Measurements from ENCODE around the gene CSDE1.
A peak's percentile ranks its signal among the peaks of the same experiment; 100 is the strongest.

CSDE1 gene

GRCh38 chr1:114718661-114719423 is 38.9 kb downstream of the CSDE1 start:
- Histone ChIP-seq H3K4me1 (no peaks in the 10 kb centered on the region), H3K4me3 (ENCODE audit: low read depth, low read length) (no peak overlapping the region), H3K4me2 (ENCODE audit: low read length) (no peak overlapping the region), H3K9me3 (ENCODE audit: control insufficient read depth, low read length) (no peaks in the 10 kb centered on the region), H3K79me2 (peaks cover 3% of the 10 kb centered on the region), H3K27me3 (ENCODE audit: control insufficient read depth, insufficient read depth, low read length) (no peaks in the 10 kb centered on the region), H3K9ac (no peak overlapping the region), H3K27ac (no peak overlapping the region), H2AFZ (no peak overlapping the region), H3K36me3 (ENCODE audit: control insufficient read depth, insufficient read depth, low read length) (no peaks in the 10 kb centered on the region)
- TF ChIP-seq CTCF (IDR thresholded peaks at IDR 0.05), result no peak

DNA sequence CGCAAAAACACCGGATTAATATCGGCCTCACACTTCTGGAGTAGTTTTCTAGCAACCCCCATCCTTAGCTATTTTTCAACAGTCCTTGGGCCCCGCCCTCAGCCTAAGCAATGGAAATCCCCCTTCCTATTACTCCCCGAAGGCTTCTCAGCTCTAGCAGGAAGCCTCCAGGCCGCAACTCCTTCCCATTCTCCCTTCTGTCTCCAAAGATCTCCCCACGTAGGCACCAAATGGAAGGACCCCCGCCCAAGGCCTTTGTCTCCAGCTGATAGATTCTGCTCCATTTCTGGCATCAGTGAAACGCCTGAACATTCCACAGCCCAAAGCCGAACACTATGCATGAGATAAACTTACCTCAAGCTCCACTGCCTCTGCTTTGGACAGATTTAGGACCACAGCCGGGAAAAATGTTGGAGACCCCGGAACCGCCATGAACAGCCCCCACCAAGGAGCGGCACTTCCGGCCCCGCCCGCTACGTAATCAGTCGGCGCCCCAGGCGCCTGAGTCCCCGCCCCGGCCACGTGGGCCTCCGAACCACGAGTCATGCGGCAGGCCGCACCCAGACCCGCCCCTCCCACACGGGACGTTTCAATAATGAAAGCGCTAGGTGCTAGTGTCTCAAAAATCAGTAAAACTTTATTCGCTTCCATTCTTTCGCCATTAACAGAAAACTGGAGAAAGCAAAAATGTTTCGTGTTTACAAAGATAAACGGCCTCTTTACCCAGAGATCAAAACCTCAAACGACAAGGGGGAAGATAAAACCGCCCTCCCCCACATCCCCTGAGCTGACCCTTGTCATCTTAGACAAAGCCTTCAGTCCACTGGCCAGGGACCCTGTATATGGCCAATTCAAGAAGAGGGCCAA is 41.2 kb downstream of the CSDE1 start, which contains the start of gene NRAS:
TSS of gene NRAS (minus strand) at position 468 of the 867 bp plus-strand sequence. CDS start 611 bp downstream, outside the sequence.
- no peaks in the 10 kb centered on the region for H3K36me3 ChIP-seq (ENCODE audit: control insufficient read depth, insufficient read depth, low read length)
- no peak for TF ChIP-seq CTCF (IDR thresholded peaks at IDR 0.05)
- H3K4me2 ChIP-seq (ENCODE audit: low read length), result peak within 1 kb of the TSS; percentile 91
- peaks cover 3% of the 10 kb centered on the region for H3K79me2 ChIP-seq
- H3K4me3 ChIP-seq (ENCODE audit: low read depth, low read length), result peak within 1 kb of the TSS; percentile 97
- H3K27ac ChIP-seq, result peak within 1 kb of the TSS; percentile 78
- no peaks in the 10 kb centered on the region for H3K9me3 ChIP-seq (ENCODE audit: control insufficient read depth, low read length)
- H3K4me1 ChIP-seq, result no peaks in the 10 kb centered on the region
- peak within 1 kb of the TSS; percentile 93 for H2AFZ ChIP-seq
- no peaks in the 10 kb centered on the region for H3K27me3 ChIP-seq (ENCODE audit: control insufficient read depth, insufficient read depth, low read length)
- peak within 1 kb of the TSS; percentile 35 for H3K9ac ChIP-seq

DNA sequence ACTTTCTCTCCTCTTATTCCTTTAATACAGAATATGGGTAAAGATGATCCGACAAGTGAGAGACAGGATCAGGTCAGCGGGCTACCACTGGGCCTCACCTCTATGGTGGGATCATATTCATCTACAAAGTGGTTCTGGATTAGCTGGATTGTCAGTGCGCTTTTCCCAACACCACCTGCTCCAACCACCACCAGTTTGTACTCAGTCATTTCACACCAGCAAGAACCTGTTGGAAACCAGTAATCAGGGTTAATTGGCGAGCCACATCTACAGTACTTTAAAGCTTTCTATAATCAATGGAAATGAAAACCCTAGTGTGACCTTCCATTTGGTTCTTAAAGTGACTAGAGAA is 41.9 kb downstream of the CSDE1 start:
- H3K36me3 ChIP-seq (ENCODE audit: control insufficient read depth, insufficient read depth, low read length), result no peaks in the 10 kb centered on the region

DNA sequence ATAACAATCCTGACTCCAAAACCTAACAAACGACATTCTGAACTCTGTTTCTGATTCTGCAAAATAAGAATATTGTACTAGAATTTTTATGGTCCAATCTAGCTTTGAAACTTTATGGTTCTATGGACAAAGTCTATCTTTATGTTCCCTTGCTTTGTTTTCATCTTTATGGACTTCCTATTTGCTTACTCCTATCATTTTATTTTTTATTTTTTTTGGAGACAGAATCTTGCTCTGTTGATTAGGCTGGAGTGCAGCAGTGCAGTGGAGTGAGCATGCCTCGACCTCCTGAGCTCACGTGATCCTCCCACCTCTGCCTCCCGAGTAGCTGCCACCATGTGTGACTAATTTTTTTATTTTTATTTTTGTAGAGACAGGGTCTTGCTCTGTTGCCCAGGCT is 44.8 kb downstream of the CSDE1 start:
- no peaks in the 10 kb centered on the region for H3K4me1 ChIP-seq
- TF ChIP-seq CTCF (IDR thresholded peaks at IDR 0.05), result no peak
- H3K9me3 ChIP-seq (ENCODE audit: control insufficient read depth, low read length), result no peaks in the 10 kb centered on the region
- H3K4me2 ChIP-seq (ENCODE audit: low read length), result no peak overlapping the region
- no peak overlapping the region for H3K4me3 ChIP-seq (ENCODE audit: low read depth, low read length)
- no peak overlapping the region for H3K27ac ChIP-seq
- no peak overlapping the region for H2AFZ ChIP-seq
- H3K79me2 ChIP-seq, result peaks cover 3% of the 10 kb centered on the region
- no peaks in the 10 kb centered on the region for H3K27me3 ChIP-seq (ENCODE audit: control insufficient read depth, insufficient read depth, low read length)
- H3K9ac ChIP-seq, result no peak overlapping the region
- no peaks in the 10 kb centered on the region for H3K36me3 ChIP-seq (ENCODE audit: control insufficient read depth, insufficient read depth, low read length)

More for the DNA sequence above, 41.9 kb downstream of the CSDE1 start:
- H3K9me3 ChIP-seq (ENCODE audit: control insufficient read depth, low read length), result no peaks in the 10 kb centered on the region
- peaks cover 3% of the 10 kb centered on the region for H3K79me2 ChIP-seq
- TF ChIP-seq CTCF (IDR thresholded peaks at IDR 0.05), result no peak
- peak overlapping the region; percentile 91 for H3K4me2 ChIP-seq (ENCODE audit: low read length)
- H2AFZ ChIP-seq, result peak overlapping the region; percentile 93
- no peaks in the 10 kb centered on the region for H3K4me1 ChIP-seq
- peak overlapping the region; percentile 97 for H3K4me3 ChIP-seq (ENCODE audit: low read depth, low read length)
- H3K9ac ChIP-seq, result no peak overlapping the region
- H3K27ac ChIP-seq, result peak overlapping the region; percentile 78
- no peaks in the 10 kb centered on the region for H3K27me3 ChIP-seq (ENCODE audit: control insufficient read depth, insufficient read depth, low read length)
